IPS-15b (cell line): ENCODE measurements around the gene MOB3B.

Experiments
- H3K27me3 ChIP-seq: one replicate; pipeline ENCODE4 v1.6.1; 2013; ENCODE audit warnings: low read length; ENCODE audit not compliant: control insufficient read depth, insufficient read depth
- H3K36me3 ChIP-seq: one replicate; pipeline ENCODE4 v1.6.1; 2013; ENCODE audit warnings: low read length; ENCODE audit not compliant: control insufficient read depth, insufficient read depth
- H3K4me1 ChIP-seq: one replicate; pipeline ENCODE4 v1.6.1; 2013; ENCODE audit warnings: mild to moderate bottlenecking, low read length; ENCODE audit not compliant: control insufficient read depth, insufficient read depth
- H3K4me3 ChIP-seq: one replicate; pipeline ENCODE4 v1.5.1; 2013; ENCODE audit warnings: low read depth, low read length
- H3K9ac ChIP-seq: one replicate; pipeline ENCODE4 v1.6.1; 2013; ENCODE audit warnings: low read depth, mild to moderate bottlenecking, low read length
- H3K9me3 ChIP-seq: one replicate; pipeline ENCODE4 v1.6.1; 2013; ENCODE audit warnings: mild to moderate bottlenecking, low read length; ENCODE audit not compliant: control insufficient read depth, insufficient read depth

Gene MOB3B

GRCh38 chr9:27348785-27349697, 180.6 kb downstream of the MOB3B start:
- Histone ChIP-seq H3K4me1 (peaks cover 16% of the 10 kb centered on the region), H3K4me3 (no peak overlapping the region), H3K27me3 (no peaks in the 10 kb centered on the region), H3K9ac (no peak overlapping the region), H3K36me3 (no peaks in the 10 kb centered on the region), H3K9me3 (no peaks in the 10 kb centered on the region)

- no peaks in the 10 kb centered on the region for H3K27me3 ChIP-seq
- no peaks in the 10 kb centered on the region for H3K36me3 ChIP-seq
- H3K4me1 ChIP-seq, result peaks cover 8% of the 10 kb centered on the region
- H3K9ac ChIP-seq, result no peak overlapping the region
- H3K4me3 ChIP-seq, result no peak overlapping the region
- no peaks in the 10 kb centered on the region for H3K9me3 ChIP-seq
Observed at GRCh38 chr9:27347889-27348288, 181.7 kb downstream of the MOB3B start.

GRCh38 chr9:27344776-27345175, 184.8 kb downstream of the MOB3B start:
- no peak overlapping the region for H3K4me3 ChIP-seq
- no peaks in the 10 kb centered on the region for H3K36me3 ChIP-seq
- peaks cover 6% of the 10 kb centered on the region for H3K4me1 ChIP-seq
- H3K27me3 ChIP-seq, result no peaks in the 10 kb centered on the region
- no peak overlapping the region for H3K9ac ChIP-seq
- H3K9me3 ChIP-seq, result no peaks in the 10 kb centered on the region

- H3K27me3 ChIP-seq, result no peaks in the 10 kb centered on the region
- no peaks in the 10 kb centered on the region for H3K36me3 ChIP-seq
- H3K9me3 ChIP-seq, result no peaks in the 10 kb centered on the region
- H3K4me3 ChIP-seq, result no peak overlapping the region
- H3K9ac ChIP-seq, result no peak overlapping the region
- H3K4me1 ChIP-seq, result peaks cover under 1% of the 10 kb centered on the region
Observed at GRCh38 chr9:27341545-27342294, 187.9 kb downstream of the MOB3B start.

- H3K4me1 ChIP-seq, result peaks cover 6% of the 10 kb centered on the region
- H3K9ac ChIP-seq, result no peak overlapping the region
- no peaks in the 10 kb centered on the region for H3K27me3 ChIP-seq
- no peaks in the 10 kb centered on the region for H3K36me3 ChIP-seq
- H3K4me3 ChIP-seq, result no peak overlapping the region
- H3K9me3 ChIP-seq, result no peaks in the 10 kb centered on the region
Observed at GRCh38 chr9:27340961-27341511, 188.6 kb downstream of the MOB3B start.

GRCh38 chr9:27340285-27340674, 189.3 kb downstream of the MOB3B start:
- H3K27me3 ChIP-seq, result no peaks in the 10 kb centered on the region
- no peak overlapping the region for H3K4me3 ChIP-seq
- no peaks in the 10 kb centered on the region for H3K36me3 ChIP-seq
- H3K4me1 ChIP-seq, result peaks cover 6% of the 10 kb centered on the region
- no peaks in the 10 kb centered on the region for H3K9me3 ChIP-seq
- H3K9ac ChIP-seq, result no peak overlapping the region

GRCh38 chr9:27339661-27340284, 189.8 kb downstream of the MOB3B start:
- Histone ChIP-seq H3K9me3 (no peaks in the 10 kb centered on the region), H3K4me3 (no peak overlapping the region), H3K9ac (no peak overlapping the region), H3K36me3 (no peaks in the 10 kb centered on the region), H3K4me1 (peaks cover 6% of the 10 kb centered on the region), H3K27me3 (no peaks in the 10 kb centered on the region)

GRCh38 chr9:27338527-27338903, 191.1 kb downstream of the MOB3B start:
- Histone ChIP-seq H3K27me3 (no peaks in the 10 kb centered on the region), H3K9me3 (no peaks in the 10 kb centered on the region), H3K4me3 (no peak overlapping the region), H3K4me1 (peaks cover 12% of the 10 kb centered on the region), H3K9ac (no peak overlapping the region), H3K36me3 (no peaks in the 10 kb centered on the region)

- Histone ChIP-seq H3K27me3 (no peaks in the 10 kb centered on the region), H3K9me3 (no peaks in the 10 kb centered on the region), H3K36me3 (no peaks in the 10 kb centered on the region), H3K9ac (no peak overlapping the region), H3K4me1 (peaks cover 14% of the 10 kb centered on the region), H3K4me3 (no peak overlapping the region)
Observed at GRCh38 chr9:27337833-27338526, 191.6 kb downstream of the MOB3B start.

- Histone ChIP-seq H3K36me3 (no peaks in the 10 kb centered on the region), H3K27me3 (no peaks in the 10 kb centered on the region), H3K9me3 (no peaks in the 10 kb centered on the region), H3K9ac (no peak overlapping the region), H3K4me1 (peaks cover 15% of the 10 kb centered on the region), H3K4me3 (no peak overlapping the region)
Observed at GRCh38 chr9:27337236-27337635, 192.4 kb downstream of the MOB3B start.

GRCh38 chr9:27336829-27337228, 192.8 kb downstream of the MOB3B start:
- H3K9me3 ChIP-seq, result no peaks in the 10 kb centered on the region
- H3K4me1 ChIP-seq, result peaks cover 15% of the 10 kb centered on the region
- H3K36me3 ChIP-seq, result no peaks in the 10 kb centered on the region
- no peak overlapping the region for H3K4me3 ChIP-seq
- no peak overlapping the region for H3K9ac ChIP-seq
- no peaks in the 10 kb centered on the region for H3K27me3 ChIP-seq
